ENCODE data around the gene ASCL5.
A peak's percentile ranks its signal among the peaks of the same experiment; 100 is the strongest.

The ASCL5 gene

GRCh38 chr1:201119206-201120197 lies 7.5 kb downstream of the ASCL5 start:
- no peaks in the 10 kb centered on the region for H3K9me3 ChIP-seq (replicated peaks; ENCODE audit: insufficient read depth, low read length)
- peak; percentile 96 for TF ChIP-seq CTCF (IDR thresholded peaks at IDR 0.05; ENCODE audit: low read length)
- TF ChIP-seq EZH2phosphoT487 (IDR thresholded peaks at IDR 0.05; ENCODE audit: low read length): no peak
- no peaks in the 10 kb centered on the region for H3K27me3 ChIP-seq (replicated peaks; ENCODE audit: insufficient read depth, low read length)
- H3K9me2 ChIP-seq (replicated peaks; ENCODE audit: insufficient read depth, low read length): no peaks in the 10 kb centered on the region
- no peaks in the 10 kb centered on the region for H3F3A ChIP-seq (ENCODE audit: insufficient read depth, low read length)
- H3K36me3 ChIP-seq (replicated peaks; ENCODE audit: insufficient read depth, low read length): no peaks in the 10 kb centered on the region
- H3K4me1 ChIP-seq (ENCODE audit: low read length): no peaks in the 10 kb centered on the region
- no peaks in the 10 kb centered on the region for H3K79me2 ChIP-seq (ENCODE audit: low read length)
- DNase-seq: peak; percentile 68
- no peaks in the 10 kb centered on the region for H4K20me1 ChIP-seq (ENCODE audit: insufficient read depth, low read length)
- H3K9ac ChIP-seq (ENCODE audit: low read length): no peak overlapping the region
- peak overlapping the region; percentile 19; the same call in 1 of the 2 replicates for H3K4me2 ChIP-seq (ENCODE audit: low read depth, low read length)
- H3K27ac ChIP-seq (ENCODE audit: low read length): no peak overlapping the region
- H3K4me3 ChIP-seq (ENCODE audit: low read length): no peak overlapping the region
- no peak overlapping the region for H2AFZ ChIP-seq (ENCODE audit: low read length)

GRCh38 chr1:201116091-201116490 lies 10.9 kb downstream of the ASCL5 start:
- no peaks in the 10 kb centered on the region for H3F3A ChIP-seq (ENCODE audit: insufficient read depth, low read length)
- H3K9ac ChIP-seq (ENCODE audit: low read length): no peak overlapping the region
- no peaks in the 10 kb centered on the region for H3K9me2 ChIP-seq (replicated peaks; ENCODE audit: insufficient read depth, low read length)
- no peak for DNase-seq
- H3K4me3 ChIP-seq (ENCODE audit: low read length): no peak overlapping the region
- no peaks in the 10 kb centered on the region for H3K27me3 ChIP-seq (replicated peaks; ENCODE audit: insufficient read depth, low read length)
- H3K79me2 ChIP-seq (ENCODE audit: low read length): no peaks in the 10 kb centered on the region
- no peaks in the 10 kb centered on the region for H3K9me3 ChIP-seq (replicated peaks; ENCODE audit: insufficient read depth, low read length)
- H4K20me1 ChIP-seq (ENCODE audit: insufficient read depth, low read length): no peaks in the 10 kb centered on the region
- H3K36me3 ChIP-seq (replicated peaks; ENCODE audit: insufficient read depth, low read length): no peaks in the 10 kb centered on the region
- H3K4me1 ChIP-seq (ENCODE audit: low read length): no peaks in the 10 kb centered on the region
- no peak overlapping the region for H3K4me2 ChIP-seq (ENCODE audit: low read depth, low read length)
- no peak overlapping the region for H2AFZ ChIP-seq (ENCODE audit: low read length)
- no peak overlapping the region for H3K27ac ChIP-seq (ENCODE audit: low read length)
- TF ChIP-seq EZH2phosphoT487 (IDR thresholded peaks at IDR 0.05; ENCODE audit: low read length) (no peak), EZH2 (optimal IDR thresholded peaks at IDR 0.05; ENCODE audit: low read depth, low read length) (no peak), CTCF (IDR thresholded peaks at IDR 0.05; ENCODE audit: low read length) (no peak)

- H3K27me3 ChIP-seq (replicated peaks; ENCODE audit: insufficient read depth, low read length): no peaks in the 10 kb centered on the region
- H3K4me2 ChIP-seq (ENCODE audit: low read depth, low read length): no peak overlapping the region
Measured at GRCh38 chr1:201115390-201115937, 11.5 kb downstream of the ASCL5 start.

More at GRCh38 chr1:201115390-201115937, 11.5 kb downstream of the ASCL5 start:
- Histone ChIP-seq H3K9me3 (replicated peaks; ENCODE audit: insufficient read depth, low read length) (no peaks in the 10 kb centered on the region), H3K4me1 (ENCODE audit: low read length) (no peaks in the 10 kb centered on the region), H3K9me2 (replicated peaks; ENCODE audit: insufficient read depth, low read length) (no peaks in the 10 kb centered on the region), H4K20me1 (ENCODE audit: insufficient read depth, low read length) (no peaks in the 10 kb centered on the region), H3K36me3 (replicated peaks; ENCODE audit: insufficient read depth, low read length) (no peaks in the 10 kb centered on the region), H2AFZ (ENCODE audit: low read length) (no peak overlapping the region), H3K27ac (ENCODE audit: low read length) (no peak overlapping the region), H3F3A (ENCODE audit: insufficient read depth, low read length) (no peaks in the 10 kb centered on the region), H3K4me3 (ENCODE audit: low read length) (no peak overlapping the region), H3K9ac (ENCODE audit: low read length) (no peak overlapping the region), H3K79me2 (ENCODE audit: low read length) (no peaks in the 10 kb centered on the region)
- TF ChIP-seq CTCF (IDR thresholded peaks at IDR 0.05; ENCODE audit: low read length): no peak
- no peak for TF ChIP-seq EZH2 (optimal IDR thresholded peaks at IDR 0.05; ENCODE audit: low read depth, low read length)
- no peak for TF ChIP-seq EZH2phosphoT487 (IDR thresholded peaks at IDR 0.05; ENCODE audit: low read length)
- no peak for DNase-seq
